LHCN-M2 (cell line): Measurements from ENCODE around the gene MRPL28. TPM values are rescaled to one million over a fixed set of nuclear protein-coding genes. Genes with fewer than 3 reads are reported as not detected.
A peak's percentile ranks its signal among the peaks of the same experiment; 100 is the strongest.
"Not testable (repeated sequence)": the region's sequence is repeated elsewhere in the genome, so short reads cannot be mapped to it uniquely, and the experiment has no call there.

ENCODE experiments used
- DNase-seq: peaks from one replicate; pipeline ENCODE4 v3.0.0-alpha.2; 2012; ENCODE audit warnings: low read depth
- polyA plus RNA-seq: library from polyadenylated mRNA; unstranded; fragments of >200 nt; gene quantifications from one replicate; pipeline ENCODE4 v1.2.1, GENCODE V29; 2012; ENCODE audit warnings: missing spikeins
- total RNA-seq: library from RNA; depleted of rRNA; stranded (reverse); fragments of >200 nt; gene quantifications from 2 replicates; pipeline ENCODE4 v1.2.3, GENCODE V29; 2014; rRNA removed

Gene MRPL28
- 135 and 156 TPM in 2 replicates for total RNA-seq
- 196 TPM for polyA plus RNA-seq

DNA sequence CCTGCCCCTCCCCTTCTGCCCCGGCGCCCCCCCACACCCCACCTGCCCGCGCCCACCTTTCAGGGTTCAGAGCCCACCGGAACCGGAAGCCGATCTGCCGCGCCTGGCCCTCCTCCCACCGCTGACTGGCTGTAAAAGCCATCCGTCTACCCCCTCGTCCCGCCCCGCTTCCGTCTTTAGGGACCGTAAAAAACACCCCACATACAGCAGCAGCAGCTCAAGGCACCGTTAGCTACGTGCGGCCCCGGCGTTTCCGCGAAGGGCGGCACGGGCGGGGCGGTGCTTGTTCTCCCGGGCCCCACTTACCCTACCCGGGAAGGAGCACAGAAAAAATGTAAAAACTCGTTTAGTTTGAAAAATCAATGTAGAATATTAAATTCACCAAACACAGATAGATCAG lies at the start of gene MRPL28:
Gene MRPL28 (minus strand): TSS at position 96 of the 400 bp plus-strand sequence. CDS start 320 bp downstream, outside the sequence.
- DNase-seq, result peak; percentile 91

DNA sequence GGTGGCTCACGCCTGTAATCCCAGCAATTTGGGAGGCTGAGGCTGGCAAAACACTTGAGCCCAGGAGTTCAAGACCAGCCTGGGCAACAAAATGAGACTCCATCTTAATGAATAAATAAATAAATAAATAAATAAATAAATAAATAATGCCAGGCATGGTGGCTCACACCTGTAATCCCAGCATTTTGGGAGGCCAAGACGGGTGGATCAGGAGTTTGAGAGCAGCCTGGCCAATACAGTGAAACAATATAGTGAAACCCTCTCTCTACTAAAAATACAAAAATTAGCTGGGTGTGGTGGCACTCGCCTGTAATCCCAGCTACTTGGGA lies 44.8 kb upstream of the MRPL28 start:
- DNase-seq, result not testable (repeated sequence)

DNA sequence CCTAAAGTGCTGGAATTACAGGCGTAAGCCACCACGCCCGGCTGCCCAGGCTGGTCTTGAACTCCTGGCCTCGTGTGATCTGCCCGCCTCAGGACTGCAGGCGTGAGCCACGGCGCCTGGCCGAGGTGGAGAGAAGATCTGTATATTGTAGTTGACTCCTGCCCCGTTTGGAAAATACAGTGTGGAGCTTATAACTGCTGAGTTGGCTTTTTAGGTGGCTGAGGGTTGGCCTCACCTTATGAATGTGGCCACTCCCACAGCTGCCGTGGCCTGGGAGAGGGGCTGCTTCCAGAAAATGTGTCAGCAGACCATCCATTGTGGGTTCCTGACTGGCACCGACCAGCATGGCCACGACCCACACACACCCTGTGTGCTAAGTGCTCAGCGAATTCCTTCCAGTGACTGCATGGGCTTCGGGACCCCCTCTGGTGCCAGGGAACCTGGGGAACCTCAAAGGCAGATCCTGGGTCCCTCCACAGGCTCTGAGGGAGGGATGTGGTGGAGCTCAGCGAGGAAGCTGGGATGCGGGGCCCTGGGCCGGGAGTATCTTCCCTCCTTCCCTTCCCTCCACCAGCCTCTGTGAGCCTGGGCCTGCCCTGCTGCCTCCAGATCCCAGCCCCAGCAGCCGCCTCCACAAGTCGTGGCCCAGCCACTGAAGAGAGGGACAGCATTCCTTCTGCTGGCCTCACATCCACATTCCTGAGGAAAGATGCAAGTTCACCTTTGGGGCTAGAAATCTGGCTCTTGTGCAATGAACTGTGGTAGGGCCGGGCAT lies 44.2 kb upstream of the MRPL28 start:
- DNase-seq, result no peak

DNA sequence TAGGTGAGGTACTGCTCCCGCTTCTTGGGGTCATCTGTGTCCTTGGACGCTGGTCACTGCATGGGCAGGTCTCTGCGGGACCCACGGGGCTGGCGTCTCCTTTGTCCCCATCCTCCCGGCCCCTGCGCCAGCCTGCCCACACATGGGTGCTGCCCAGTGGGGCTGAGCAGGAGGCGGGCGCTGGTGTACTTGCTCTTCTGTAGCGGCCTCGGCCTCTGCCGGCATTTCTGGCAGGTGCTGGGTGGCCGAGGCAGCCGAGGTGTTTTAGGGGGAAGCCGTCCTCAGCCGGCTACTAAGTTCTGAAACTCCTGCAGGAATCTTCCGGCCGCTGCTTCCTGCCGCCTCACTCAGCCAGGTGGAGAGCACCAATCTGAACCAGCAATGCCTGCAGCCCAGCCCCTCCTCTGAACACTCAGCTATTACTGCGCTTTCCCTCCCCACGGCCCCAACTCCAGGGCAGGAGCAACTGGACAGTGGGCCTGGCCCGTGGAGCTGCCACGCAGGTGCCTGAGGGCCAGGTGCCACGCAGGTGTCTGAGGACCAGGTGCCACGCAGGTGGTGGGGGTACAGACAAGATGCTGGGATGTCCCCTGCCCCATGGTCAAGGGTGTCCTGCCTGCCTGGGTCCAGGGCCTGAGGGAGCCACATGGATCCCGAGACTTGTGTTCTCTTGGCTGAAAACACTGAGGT lies 41.4 kb upstream of the MRPL28 start:
- no peak for DNase-seq

DNA sequence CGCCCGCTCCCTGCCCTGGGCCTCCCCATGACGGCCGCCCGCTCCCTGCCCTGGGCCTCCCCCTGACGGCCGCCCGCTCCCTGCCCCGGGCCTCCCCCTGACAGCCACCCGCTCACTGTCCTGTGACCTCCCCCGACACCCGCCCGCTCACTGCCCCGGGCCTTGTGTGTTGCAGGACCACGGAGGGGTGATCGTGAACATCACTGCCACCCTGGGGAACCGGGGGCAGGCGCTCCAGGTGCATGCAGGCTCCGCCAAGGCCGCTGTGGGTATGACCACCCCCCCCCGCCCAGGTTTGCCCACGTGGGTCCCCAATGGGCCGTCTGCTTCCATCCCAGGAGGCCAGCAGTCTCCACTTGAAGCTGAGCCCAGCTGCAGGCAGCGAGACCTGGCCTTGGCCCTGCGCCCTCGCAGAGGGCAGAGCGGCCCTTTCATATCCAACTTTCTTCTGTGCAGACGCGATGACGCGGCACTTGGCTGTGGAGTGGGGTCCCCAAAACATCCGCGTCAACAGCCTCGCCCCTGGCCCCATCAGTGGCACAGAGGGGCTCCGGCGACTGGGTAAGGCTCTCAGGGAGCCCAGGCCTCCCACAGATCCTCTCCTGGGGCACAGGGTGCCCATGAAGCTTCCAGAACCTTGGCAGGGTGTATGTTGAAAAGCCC lies 40.3 kb upstream of the MRPL28 start:
- DNase-seq, result no peak

DNA sequence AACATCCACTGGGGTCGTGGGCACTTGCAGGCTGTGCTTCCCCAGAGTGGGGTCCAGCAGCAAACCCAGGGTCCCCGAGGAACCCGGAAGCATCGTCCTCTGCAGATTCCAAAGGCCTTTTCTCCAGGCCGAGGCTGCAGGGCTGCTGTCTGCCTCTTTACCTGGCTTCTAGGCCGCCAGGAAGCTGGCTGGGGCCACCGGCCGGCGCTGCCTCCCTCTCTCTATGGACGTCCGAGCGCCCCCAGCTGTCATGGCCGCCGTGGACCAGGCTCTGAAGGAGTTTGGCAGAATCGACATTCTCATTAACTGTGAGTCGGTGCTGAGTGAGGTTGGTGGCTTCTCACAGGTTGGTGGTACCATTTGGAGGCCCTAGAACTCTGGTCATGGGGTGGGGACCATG lies 36.9 kb upstream of the MRPL28 start:
- no peak for DNase-seq

DNA sequence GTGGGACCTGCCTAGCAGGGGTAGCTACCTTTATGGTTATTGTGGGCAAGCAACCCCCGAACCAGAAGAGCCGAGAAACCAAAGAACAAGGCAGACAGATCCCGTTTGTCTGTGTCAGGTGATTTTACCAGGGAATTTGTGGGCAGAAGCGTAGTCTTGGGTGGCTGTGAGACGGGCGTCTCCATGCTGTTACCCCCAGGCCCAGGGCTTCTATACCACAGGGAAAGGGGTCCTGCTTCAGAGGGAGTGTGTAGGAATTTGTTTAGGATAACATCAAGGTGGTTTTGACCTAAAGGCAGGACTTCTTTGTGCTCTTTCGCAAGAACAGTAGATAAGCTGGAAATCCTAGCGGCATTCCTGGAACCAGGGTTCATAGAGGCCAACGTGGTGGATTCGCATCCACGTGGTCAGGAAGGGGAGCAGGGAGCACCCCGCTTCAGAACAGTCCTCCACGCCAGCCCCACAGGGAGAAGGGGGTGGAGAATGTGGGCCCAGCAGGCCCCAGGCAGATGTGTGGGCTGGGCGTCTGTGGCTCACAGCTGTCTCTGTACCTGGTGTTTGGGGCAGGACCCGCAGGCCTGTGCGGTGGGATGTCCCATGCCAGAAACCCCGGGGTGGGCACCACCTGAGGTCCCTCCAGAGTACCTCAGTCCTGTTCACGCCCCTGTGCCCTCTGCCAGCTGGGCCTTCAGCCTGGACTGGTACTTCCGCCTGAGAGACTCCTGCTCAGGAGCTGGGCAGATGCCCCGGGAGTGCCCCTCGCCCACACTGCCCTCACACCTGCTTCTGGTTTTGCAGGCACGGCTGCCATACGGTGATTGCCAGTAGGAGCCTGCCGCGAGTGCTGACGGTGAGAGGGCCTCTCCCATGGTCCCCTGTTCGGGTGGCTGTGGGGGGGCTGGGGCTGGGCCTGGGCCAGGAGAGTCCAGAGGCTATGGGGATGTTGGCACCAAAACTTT lies 35.5 kb upstream of the MRPL28 start:
- DNase-seq, result no peak

DNA sequence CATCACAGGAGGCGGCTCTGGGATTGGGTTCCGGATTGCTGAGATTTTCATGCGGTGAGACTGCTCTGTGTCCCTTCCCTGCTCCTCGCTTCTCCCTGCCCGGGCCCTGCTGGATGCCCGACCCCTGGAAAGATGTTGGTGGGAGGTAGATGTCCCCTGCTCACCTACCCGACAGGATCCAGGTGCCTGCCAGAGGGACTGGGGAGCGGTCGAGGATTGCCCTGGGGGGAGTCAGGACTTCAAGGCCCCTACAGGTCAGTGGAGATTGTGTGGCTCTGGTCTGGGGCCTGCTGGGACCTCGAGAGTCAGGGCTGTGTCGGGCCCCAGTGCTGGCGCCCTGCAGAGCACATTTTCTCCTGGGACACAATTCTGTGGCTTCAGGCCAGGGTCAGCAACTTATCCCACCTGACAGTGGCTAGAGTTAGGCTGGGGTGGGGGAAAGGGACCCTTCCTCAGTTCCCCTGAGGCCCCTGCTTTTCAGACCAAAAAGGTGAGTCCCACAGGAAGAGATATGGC lies 34.7 kb upstream of the MRPL28 start:
- DNase-seq, result no peak

DNA sequence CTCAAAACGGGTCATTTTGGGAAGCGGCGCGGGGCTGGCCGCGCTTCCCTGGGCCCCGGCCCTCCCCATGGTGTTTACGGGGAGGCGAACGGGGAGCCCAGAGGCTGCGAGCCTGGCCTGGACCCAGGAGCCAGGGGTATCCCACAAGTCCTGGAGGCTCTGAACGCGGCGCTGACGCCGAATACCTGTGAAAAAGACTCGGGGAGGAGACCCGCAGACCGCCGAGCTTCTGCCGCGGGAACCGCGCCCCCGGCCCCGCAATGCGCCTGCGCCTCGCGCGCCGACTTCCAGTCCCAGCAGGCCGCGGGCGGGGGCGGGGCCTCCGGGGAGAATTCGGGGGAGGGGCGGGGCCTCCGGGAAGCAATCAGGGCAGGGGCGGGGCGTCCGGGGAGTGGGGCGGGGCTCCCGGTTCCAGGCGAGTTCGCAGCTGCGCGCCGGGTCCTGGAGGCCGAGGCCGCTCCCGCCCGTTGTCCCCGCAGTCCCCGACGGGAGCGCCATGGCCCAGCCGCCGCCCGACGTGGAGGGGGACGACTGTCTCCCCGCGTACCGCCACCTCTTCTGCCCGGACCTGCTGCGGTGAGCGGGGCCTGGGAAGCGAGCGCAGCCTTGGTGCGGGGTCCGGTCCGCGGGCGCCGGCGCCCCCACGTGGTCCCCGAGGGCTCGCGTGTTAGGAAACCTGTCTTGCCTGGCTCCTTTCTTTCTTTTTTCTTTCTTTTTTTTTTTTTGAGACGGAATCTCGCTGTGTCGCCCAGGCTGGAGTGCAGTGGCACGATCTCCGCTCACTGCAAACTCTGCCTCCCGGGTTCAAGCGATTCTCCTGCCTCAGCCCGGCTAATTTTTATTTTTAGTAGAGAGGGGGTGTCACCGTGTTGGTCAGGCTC lies 31.4 kb upstream of the MRPL28 start, which contains the start of gene DECR2:
Gene DECR2 (plus strand): TSS at position 418 of the 881 bp plus-strand sequence. CDS start 79 bp downstream, at position 497.
- DNase-seq, result peak; percentile 84

DNA sequence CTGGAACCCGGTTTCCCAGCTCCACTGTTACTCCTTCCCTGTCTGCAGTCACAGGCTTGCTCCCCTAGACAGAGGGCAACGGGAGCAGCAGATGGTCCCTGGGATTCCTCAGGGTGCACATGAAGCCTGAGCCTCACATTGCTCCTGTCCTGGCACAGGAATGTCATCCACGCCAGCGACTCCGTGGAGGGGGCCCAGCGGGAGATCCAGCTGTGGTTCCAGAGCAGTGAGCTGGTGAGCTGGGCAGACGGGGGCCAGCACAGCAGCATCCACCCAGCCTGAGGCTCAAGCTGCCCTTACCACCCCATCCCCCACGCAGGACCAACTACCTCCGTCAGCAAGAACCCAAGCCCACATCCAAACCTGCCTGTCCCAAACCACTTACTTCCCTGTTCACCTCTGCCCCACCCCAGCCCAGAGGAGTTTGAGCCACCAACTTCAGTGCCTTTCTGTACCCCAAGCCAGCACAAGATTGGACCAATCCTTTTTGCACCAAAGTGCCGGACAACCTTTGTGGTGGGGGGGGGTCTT lies 29.8 kb upstream of the MRPL28 start:
- no peak for DNase-seq

DNA sequence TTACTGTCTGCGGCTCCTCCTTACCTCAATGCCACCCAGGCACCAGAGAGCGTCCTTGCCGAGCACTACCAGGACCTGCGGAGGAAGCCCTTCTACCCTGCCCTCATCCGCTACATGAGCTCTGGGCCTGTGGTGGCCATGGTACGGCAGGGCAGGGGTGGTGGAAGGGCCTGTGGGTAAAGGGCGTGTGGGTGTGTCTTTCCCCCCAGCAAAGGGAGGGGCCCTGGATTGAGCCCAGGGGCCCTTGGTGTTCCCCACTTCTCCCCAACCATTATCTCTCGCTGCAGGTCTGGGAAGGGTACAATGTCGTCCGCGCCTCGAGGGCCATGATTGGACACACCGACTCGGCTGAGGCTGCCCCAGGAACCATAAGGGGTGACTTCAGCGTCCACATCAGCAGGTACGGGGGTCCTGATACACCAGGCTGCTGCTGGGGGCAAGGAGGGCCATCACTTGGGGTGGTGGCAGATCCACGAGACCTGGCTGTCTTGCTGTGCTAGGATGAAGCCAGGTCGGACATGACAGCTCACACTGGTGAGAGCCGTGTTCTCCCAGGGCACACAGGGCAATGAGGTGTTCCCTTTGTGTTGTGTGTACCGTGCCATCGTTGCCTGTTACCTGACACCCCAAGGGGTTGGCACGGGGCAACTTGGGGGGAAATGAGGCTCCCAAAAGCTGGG lies 29.1 kb upstream of the MRPL28 start:
- no peak for DNase-seq

DNA sequence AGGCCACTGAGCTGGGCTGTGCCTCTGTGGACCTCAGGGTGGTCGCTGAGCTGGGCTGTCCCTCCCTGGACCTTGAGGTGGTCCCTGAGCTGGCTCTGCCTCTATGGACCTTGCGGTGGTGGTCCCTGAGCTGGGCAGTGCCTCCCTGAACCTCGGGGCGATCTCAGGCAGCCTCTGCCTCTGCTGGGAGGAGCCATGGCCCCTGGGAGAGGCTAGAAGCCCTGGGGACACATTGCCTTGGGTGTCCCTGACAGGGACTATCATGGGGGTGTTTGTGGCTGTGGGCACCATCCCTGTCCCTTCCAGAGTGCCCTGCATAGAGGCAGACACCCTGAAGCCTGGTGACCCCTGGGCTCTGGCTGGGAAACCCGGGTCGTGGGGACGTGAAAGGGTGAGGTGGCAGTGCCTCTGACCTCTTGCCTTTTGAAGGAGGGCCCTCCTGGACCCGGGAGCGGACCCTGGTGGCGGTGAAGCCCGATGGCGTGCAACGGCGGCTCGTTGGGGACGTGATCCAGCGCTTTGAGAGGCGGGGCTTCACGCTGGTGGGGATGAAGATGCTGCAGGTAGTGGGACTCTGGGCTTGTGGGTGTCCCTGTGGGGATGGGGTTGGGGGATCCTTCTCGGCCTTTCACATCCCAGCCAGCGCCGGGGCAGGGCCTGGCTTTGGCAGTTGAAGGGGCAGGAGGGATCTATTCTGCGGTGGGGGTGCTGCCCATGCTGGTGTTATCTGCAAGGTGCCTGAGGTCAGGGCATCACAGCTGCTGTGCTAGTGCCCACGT lies 28.4 kb upstream of the MRPL28 start:
- no peak for DNase-seq

DNA sequence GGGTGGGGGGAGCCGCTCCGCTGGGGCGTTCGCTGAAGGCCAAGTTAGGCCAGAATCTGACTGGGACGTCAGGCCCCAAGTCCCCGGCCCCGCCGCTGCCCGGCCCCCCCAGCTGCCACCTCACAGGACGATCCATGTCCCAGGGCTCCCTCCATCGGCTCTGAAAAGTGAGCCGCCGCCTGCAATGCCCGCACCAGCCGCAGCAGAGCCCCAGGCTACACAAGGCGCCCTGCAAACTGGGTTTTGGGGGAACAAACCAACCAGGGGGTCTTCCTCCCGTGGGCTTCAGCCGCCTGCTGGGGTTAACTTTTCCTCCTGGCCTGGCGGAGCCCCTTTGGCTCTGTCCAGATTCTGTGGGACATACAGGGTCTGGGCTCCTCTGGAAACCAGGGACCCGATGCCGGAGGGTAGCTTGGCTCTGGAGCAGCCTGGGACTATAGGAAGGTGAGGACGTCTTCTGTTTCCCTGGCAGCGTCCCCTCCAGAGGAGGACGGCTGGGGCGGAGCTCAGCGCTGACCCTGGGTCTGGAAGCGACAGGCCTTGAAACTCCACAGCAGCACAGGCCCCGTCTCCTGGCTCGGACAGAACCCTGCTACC lies 27.5 kb upstream of the MRPL28 start:
- DNase-seq, result peak; percentile 35

DNA sequence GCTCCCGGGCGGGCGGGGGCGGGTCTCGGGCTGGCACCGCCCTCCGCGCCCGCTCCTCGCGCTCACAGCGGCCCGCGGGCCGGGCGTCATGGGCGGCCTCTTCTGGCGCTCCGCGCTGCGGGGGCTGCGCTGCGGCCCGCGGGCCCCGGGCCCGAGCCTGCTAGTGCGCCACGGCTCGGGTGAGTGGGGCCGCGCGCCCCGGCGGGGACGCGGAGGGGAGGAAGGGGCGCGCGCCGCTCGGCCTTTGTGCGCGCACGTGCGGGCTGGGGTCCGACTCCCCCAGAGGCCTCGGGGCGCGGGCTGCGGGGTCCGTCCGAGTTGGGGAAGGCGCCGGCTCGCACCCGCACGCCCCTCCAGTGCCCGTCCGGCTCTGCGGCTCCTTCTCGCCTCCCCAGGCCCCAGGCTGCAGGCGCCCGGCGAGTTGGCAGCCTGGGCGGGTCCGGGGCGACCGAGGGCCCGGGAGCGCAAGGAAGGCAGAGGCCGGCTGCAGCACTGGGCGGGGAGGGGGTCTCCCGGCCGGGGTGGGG lies 26.9 kb upstream of the MRPL28 start, which contains the start of gene NME4:
Gene NME4 (plus strand): TSS at position 65 of the 527 bp plus-strand sequence. CDS start 24 bp downstream, at position 89.
- peak; percentile 26 for DNase-seq

DNA sequence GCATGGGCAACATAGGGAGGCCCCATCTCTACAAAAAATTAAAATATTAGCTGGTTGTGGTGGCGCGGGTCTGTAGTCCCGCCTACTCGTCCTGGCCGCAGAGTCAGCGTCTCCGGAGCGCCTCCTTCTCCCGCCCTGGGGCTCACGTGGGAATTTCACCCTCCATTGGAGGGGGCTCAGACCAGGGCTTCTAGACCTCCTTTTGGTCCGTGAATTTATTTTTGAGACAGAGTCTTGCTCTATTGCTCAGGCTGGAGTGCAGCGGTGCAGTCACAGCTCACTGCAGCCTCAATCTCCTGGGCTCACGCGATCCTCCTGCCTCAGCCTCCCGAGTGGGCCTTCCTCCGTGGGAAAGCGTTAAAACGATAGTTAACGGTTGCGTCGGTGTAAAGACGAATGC lies 26.3 kb upstream of the MRPL28 start:
- peak; percentile 30 for DNase-seq

DNA sequence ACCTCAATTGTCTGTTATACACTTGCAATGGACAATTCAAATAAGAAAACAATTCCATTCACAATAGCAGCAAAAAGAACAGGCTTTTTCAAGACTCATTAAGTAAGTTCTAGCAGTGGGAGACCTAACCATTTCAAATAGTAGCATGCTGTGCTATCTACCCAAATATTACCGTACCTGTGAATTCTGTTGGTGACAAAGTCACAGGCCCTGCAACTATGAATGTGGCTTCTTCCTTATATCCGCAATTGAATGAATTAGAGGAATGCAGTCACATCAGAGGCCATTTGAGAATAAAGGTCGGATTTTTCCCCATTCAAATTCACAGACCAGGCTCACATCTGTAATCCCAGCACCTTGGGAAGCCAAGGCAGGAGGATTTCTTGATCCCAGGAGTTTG lies 25.9 kb upstream of the MRPL28 start:
- no peak for DNase-seq

DNA sequence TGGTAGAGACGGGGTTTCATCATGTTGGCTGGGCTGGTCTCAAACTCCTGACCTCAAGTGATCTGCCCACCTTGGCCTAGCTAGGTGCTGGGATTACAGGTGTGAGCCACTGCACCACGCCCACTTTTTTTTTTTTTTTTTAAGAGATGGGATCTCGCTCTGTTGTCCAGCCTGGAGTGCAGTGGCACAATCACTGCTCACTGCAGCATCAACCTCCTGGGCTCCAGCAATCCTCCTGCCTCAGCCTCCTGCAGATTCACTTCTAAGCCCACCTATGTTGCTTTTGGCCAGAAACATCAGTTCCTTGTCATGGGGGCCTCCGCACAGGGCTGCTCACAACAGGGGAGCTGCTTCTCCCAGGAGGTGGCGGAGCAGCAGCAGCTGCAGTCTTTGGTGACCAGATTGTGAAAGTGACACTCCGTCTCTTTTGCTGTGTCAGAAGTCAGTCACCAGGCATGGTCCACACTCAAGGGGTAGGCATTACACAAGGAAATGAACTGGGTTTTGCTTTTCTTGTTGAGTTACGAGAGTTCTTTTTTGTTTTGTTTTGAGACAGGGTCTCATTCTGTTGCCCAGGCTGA lies 22.2 kb upstream of the MRPL28 start:
- DNase-seq, result no peak
